IPS DF 19.7 (cell line): ENCODE data around the gene NR6A1.
"Not testable (repeated sequence)": the region's sequence is repeated elsewhere in the genome, so short reads cannot be mapped to it uniquely, and the experiment has no call there.

Source experiments
- DNase-seq: peaks from one replicate; pipeline ENCODE4 v3.0.0-alpha.2; 2013; ENCODE audit warnings: low read depth, low spot score

The NR6A1 gene

DNA sequence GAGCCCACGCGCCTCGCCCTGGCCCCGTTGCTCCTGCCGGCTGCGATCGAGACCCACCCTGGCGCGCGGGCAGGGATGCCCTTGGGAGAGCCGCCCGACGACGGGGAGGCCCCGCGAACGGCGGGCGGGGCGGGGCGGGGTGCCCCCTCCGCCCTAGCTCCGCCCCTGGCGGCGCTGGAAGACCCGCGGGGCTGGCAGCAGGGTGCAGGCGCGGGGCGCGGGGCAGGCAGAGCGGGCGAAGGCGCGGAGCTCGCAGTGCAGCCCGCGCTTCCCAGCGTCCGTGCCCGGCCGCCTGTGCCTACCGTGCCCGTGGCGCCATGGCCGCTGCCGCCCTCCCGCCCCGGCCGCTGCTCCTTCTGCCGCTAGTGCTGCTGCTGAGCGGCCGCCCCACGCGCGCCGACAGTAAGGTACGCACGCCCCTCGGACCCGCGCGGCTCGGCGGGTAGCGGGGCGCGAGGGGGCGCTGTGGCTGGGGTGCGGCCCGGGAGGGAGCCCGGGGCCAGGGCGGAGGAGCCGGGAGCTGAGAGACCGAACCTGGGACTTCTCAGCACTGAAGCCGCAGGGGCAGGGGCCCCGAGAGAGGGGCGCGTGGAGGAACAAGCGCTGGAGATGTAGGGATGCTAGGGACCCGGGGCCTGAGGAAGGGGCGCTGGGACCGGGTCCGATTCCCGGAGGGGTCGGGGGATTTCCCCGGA lies 6.0 kb upstream of the NR6A1 start, which contains the start of gene OLFML2A:
TSS of gene OLFML2A (plus strand) at position 180 of the 695 bp plus-strand sequence. CDS start at position 318, 138 bp downstream.
- DNase-seq: no peak

DNA sequence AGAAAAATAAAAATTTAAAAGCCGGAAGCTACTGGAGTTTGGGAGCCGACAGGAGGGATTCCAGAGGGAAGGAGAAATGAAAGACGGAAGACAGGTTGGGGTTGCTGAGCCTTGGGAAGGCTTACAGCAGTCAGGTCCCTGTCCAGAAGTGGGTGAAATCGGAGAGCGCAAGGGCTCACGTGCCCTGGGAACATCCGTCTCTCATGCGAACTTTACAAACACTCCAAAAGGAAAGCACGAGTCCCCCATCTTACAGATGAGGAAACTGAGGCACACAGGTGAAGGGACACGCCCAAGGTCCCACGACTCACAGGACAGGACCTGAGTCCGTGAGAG lies 5.5 kb upstream of the NR6A1 start:
- DNase-seq: no peak

DNA sequence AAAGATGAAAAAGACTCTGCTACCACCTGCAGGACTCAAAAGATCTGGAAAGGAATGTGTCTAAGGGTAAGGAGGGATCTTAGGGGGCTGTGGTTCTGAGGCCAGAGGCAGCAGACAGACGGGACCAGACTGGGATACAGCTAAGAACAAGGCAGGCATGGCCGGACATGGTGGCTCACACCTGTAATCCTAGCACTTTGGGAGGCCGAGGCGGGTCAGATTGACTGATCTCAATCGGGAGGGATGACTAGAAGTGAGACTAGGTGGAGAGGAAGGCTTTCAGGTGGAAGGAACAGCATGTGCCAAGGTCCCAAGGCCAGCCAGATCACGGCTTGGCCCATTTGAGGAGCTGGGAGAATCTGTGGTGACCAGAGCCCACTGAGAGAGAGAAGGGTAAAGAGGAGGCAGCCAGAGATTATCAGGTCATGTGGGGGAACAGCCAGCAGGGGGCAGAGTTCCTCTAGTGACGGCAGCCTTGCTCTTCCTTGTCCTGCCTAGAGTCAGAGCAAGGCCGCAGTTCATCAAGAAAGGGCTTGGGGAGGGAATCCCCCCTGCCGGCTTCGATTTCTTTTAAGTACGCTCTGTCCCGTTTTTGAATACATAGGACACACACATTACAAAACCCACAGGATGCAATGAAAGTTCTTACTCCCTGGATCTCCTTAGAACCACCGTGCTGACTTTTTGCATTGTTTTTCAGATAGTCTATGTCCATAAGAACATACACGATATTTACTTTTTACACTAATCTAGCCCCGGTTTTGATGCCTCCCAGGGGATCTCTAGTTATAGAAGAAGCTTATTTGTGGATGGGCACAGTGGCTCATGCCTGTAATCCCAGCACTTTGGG lies 3.2 kb upstream of the NR6A1 start:
- no peak for DNase-seq

GRCh38 chr9:124773473-124774128 lies 2.5 kb upstream of the NR6A1 start:
- DNase-seq: no peak

GRCh38 chr9:124772877-124773276 lies 1.8 kb upstream of the NR6A1 start:
- DNase-seq: not testable (repeated sequence)

GRCh38 chr9:124771867-124772679 lies 962 bp upstream of the NR6A1 start:
- DNase-seq: no peak

GRCh38 chr9:124770359-124771020 lies 621 bp downstream of the NR6A1 start:
- DNase-seq: no peak

DNA sequence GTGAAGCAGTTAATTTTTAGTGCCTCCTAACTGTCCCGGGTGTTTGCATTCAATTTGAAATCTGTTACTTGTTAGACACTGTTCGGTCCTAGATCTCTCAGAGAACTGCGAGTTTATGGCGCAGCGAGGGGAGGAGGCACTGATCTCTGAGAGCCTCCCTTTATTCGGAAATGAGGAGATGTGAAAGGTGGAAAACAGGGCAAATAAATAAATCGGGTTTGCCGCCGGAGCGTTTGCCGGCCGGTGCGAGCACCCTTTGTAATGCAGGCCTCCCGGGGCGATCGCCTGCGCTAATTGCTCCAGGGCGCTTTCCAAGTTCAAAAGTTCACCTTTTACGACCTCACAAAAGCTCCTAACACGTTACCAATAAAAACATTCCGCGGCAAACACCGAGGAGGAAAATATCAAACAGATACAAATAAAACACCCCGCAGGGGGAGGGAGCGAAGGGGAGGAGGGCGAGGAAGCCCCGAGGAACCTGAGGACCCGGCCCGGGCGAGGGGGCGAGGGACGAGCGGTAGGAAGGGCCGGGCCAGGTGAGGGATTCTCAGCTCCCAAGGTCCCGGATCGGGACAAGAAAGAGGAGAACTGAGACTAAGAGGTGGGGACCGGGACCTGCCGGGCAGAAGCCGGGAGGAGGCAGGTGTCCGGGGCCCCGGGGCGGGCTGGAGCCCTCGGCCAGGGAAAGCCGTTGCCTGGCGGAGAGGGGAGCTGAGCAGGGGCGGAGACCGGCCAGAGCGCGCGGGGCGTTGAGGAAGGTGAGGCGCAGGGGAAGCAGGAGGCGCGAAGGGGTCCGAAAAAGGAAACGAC lies 1.4 kb downstream of the NR6A1 start:
- DNase-seq: no peak

- no peak for DNase-seq
Measured at GRCh38 chr9:124768750-124769548, 2.2 kb downstream of the NR6A1 start.

GRCh38 chr9:124768334-124768733 lies 2.8 kb downstream of the NR6A1 start:
- no peak for DNase-seq

- DNase-seq: no peak
Measured at GRCh38 chr9:124767821-124768220, 3.3 kb downstream of the NR6A1 start.

DNA sequence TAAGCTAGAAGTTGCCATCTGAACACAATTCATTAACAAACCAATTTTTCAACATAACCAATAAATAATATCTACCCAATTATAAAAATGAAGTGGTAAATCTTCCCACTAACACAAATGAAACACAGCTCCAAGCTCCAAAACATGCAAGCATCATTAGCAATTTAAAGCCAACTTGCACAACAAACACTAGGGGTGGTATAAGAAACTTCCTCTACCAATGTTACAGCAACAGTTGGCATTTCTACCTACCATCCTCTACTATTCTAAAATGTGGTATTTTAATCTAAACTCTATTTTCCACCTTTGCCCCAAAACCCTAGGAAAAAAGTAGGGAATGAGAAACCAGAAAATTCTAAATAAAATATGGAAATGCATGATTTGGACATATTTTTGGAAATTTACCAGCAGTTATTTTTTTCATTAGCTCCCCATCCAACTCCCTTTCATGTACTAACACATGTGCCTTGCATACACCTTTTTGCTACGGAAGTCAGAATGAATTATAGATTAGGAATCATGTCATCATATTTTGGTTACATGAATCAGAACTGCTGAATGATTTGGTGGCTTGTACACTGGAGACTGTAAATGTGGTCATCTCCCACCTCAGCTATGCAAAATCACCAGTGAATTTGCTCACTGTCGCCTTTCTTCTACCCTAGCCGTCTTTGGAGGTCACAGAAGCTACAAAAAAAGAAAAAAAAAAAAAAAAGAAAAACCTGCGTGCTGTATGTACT lies 4.1 kb downstream of the NR6A1 start:
- no peak for DNase-seq

- no peak for DNase-seq
Measured at GRCh38 chr9:124766326-124766725, 4.8 kb downstream of the NR6A1 start.

DNA sequence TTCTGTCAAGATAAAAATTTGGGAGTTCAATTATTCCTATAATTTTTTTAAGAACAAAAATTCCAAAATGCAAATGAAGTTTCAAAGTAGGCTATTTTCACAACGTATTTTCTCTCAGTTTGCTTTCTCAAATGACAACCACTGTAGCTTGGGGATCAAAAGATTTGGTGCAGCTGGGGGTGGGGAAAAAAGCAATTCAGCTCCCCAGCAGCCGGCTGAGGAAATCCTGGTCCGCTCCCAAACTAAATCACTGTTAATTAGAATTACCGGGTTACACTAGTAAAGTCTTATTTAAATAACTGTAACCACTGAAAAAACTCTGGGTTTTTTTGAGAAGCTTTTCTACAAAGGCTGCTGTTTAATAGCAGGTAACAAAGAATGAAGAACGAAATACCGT lies 5.7 kb downstream of the NR6A1 start:
- DNase-seq: no peak

DNA sequence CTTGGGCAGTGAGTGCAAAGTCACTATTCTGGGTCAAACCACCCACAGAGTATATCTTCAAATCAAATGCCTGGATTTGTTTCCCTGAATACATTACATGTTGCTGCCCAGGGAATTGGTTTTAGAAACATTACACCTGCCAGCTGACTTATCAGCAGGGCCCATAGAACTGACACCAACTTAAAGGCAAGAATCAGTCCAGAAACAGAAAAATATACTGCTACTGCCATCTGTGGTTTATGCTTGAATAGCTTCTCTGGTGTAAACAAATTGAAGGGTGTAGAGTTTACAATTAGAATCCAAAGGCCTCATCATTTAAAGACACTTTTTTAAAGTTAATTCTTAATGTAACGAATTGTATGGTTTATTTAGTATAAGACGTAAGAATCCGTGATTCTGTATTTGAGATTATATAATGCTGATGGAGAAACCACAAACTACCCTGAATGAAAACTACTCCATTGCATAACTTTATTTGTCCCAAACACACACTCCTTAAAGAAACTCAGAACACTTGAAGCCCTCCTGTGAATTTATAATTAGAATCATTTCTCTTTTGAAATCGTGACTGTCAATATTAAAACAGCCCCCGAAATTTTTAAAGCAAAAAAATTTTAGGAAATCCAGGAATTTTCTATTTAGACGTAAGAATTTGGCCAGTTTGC lies 6.2 kb downstream of the NR6A1 start:
- no peak for DNase-seq

DNA sequence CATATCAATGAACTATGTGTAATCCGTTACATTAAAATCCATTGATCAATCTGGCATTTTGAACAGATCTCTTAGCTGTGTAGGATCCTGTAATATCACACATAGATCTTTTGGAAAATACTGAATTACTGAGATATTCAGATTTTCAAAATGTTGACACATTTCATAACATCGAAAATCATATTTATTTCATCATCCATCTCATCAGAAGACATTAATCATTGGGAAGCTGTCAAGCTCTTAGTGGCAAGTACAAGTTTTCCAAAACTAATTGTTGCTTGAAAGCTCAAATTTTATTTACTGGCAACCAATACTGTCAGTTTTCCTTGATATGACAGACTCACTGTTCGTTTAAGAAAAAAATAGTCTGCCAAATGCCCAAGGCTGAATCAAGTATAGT lies 8.5 kb downstream of the NR6A1 start:
- no peak for DNase-seq

- no peak for DNase-seq
Measured at GRCh38 chr9:124761710-124762109, 9.4 kb downstream of the NR6A1 start.

- no peak for DNase-seq
Measured at GRCh38 chr9:124761196-124761595, 9.9 kb downstream of the NR6A1 start.
